Inflammatory macrophage treated with lipopolysaccharide for 1 hour (primary cell): ENCODE results near the gene TYW5.

Source experiments
- DNase-seq, 2 donors: peaks; one replicate each; pipeline ENCODE4 v3.0.0-alpha.2; 2020 to 2022

Gene TYW5

GRCh38 chr2:199973703-199974102 lies 18.4 kb upstream of the TYW5 start:
- DNase-seq = peak; percentile 9 to 29

- no peak for DNase-seq
These were observed 16.9 kb upstream of the TYW5 start for GRCh38 chr2:199972088-199972626.

- DNase-seq = no peak
These were observed 12.8 kb upstream of the TYW5 start for GRCh38 chr2:199968126-199968525.

- DNase-seq = no peak
These were observed 11.7 kb upstream of the TYW5 start for GRCh38 chr2:199966976-199967375.

GRCh38 chr2:199966405-199966804 lies 11.1 kb upstream of the TYW5 start:
- no peak for DNase-seq

- DNase-seq = no peak
These were observed 6.9 kb upstream of the TYW5 start for GRCh38 chr2:199962203-199962602.

- DNase-seq = no peak
These were observed 2.7 kb upstream of the TYW5 start for GRCh38 chr2:199958014-199958413.

GRCh38 chr2:199956062-199956380 lies 730 bp upstream of the TYW5 start:
- DNase-seq = peak in 1 of 2 donors; percentile 8

- peak; percentile 48 to 51 for DNase-seq
These were observed 318 bp downstream of the TYW5 start for GRCh38 chr2:199955007-199955338.

GRCh38 chr2:199951023-199951422 lies 4.3 kb downstream of the TYW5 start:
- no peak for DNase-seq

GRCh38 chr2:199950396-199950795 lies 4.9 kb downstream of the TYW5 start:
- DNase-seq = no peak

- no peak for DNase-seq
These were observed 8.5 kb downstream of the TYW5 start for GRCh38 chr2:199946836-199947235.

- DNase-seq = peak in 1 of 2 donors; percentile 10
These were observed 9.1 kb downstream of the TYW5 start for GRCh38 chr2:199946196-199946595.

- no peak for DNase-seq
These were observed 11.9 kb downstream of the TYW5 start for GRCh38 chr2:199943373-199943772.

- peak; percentile 11 to 41 for DNase-seq
These were observed 14.9 kb downstream of the TYW5 start for GRCh38 chr2:199940373-199940772.

- no peak for DNase-seq
These were observed 18.7 kb downstream of the TYW5 start for GRCh38 chr2:199936554-199936953.

- no peak for DNase-seq
These were observed 21.8 kb downstream of the TYW5 start for GRCh38 chr2:199933466-199933865.

- no peak for DNase-seq
These were observed 22.9 kb downstream of the TYW5 start for GRCh38 chr2:199932312-199932855.

GRCh38 chr2:199929262-199929661 lies 26.0 kb downstream of the TYW5 start:
- DNase-seq = no peak

- DNase-seq = no peak
These were observed 26.7 kb downstream of the TYW5 start for GRCh38 chr2:199928626-199929025.

- DNase-seq = no peak
These were observed 27.1 kb downstream of the TYW5 start for GRCh38 chr2:199928226-199928625.

- DNase-seq = no peak
These were observed 28.5 kb downstream of the TYW5 start for GRCh38 chr2:199926806-199927205.

GRCh38 chr2:199923924-199924323 lies 31.4 kb downstream of the TYW5 start:
- no peak for DNase-seq

GRCh38 chr2:199922856-199923255 lies 32.4 kb downstream of the TYW5 start:
- DNase-seq = peak; percentile 27 to 30

- DNase-seq = no peak
These were observed 38.3 kb downstream of the TYW5 start for GRCh38 chr2:199916980-199917379.
